ENCODE data around the gene CCNT2. TPM values are rescaled to one million over a fixed set of nuclear protein-coding genes. Genes with fewer than 3 reads are reported as not detected.
"Not testable (repeated sequence)": the region's sequence is repeated elsewhere in the genome, so short reads cannot be mapped to it uniquely, and the experiment has no call there.

CCNT2 gene
- total RNA-seq, 4 donors from 2014 or later, result 23.2 to 41.8 (median 34.5) TPM

DNA sequence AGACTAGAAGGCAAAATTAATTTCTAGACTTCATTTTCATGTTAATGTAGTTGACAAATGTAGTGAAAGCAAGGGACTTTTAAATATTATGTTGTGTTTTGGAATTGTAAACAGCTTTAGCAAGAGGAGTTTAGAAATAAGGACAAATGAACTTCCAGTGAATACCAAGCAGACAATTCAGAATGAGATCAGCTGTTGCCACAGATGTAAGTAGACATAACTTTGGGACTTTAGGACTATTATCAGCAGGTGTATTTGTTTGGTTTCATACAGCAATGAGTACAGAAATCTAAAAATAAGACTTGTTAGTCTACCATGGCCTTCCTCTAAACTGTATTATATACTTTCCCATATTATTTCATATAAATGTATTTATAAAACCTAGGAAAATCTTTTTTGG, 34.2 kb upstream of the CCNT2 start:
- no peak for ATAC-seq (ENCODE audit: low FRiP score)
- TF ChIP-seq, protein P1, sequence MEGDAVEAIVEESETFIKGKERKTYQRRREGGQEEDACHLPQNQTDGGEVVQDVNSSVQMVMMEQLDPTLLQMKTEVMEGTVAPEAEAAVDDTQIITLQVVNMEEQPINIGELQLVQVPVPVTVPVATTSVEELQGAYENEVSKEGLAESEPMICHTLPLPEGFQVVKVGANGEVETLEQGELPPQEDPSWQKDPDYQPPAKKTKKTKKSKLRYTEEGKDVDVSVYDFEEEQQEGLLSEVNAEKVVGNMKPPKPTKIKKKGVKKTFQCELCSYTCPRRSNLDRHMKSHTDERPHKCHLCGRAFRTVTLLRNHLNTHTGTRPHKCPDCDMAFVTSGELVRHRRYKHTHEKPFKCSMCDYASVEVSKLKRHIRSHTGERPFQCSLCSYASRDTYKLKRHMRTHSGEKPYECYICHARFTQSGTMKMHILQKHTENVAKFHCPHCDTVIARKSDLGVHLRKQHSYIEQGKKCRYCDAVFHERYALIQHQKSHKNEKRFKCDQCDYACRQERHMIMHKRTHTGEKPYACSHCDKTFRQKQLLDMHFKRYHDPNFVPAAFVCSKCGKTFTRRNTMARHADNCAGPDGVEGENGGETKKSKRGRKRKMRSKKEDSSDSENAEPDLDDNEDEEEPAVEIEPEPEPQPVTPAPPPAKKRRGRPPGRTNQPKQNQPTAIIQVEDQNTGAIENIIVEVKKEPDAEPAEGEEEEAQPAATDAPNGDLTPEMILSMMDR (IDR thresholded peaks at IDR 0.05), result no peak
- no peak for DNase-seq (ENCODE audit: low spot score)

DNA sequence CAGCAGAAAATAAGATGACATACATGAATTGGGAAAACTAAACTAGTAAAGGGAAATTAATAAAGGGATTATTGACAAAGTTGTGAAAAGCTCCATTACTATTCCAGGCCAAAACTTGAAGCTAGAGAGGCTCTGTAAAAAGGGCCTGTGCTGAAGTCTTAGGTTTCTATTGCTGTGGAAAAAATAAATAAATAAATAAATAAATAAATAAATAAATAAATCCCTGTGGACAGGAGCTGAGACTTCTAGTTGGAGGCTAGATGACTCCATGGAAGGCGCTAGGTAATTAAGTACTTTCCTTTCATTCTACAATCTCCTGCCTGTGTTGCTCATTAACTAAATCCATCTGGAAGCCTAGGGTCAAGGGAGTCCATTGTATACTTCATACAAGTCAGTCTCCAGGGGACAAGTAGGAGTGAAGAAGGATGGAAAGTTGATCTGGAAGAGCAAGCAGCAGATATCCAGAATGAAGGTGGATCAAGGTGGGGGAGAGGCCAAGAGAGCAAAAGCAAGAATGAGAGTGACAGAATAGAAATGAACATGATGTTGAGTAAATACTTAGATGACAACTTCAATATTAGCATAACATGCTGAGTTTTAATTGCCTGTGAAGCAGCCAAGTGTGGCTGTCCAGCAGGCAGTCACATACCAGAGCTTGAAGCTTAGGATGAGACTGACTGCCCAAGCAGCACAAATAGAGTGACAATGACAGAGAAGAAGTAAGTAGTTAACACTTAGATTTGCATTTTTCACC, 26.2 kb upstream of the CCNT2 start:
- ATAC-seq (ENCODE audit: low FRiP score) (no peak), DNase-seq (ENCODE audit: low spot score) (no peak)
- TF ChIP-seq, protein P1 (IDR thresholded peaks at IDR 0.05), result no peak

DNA sequence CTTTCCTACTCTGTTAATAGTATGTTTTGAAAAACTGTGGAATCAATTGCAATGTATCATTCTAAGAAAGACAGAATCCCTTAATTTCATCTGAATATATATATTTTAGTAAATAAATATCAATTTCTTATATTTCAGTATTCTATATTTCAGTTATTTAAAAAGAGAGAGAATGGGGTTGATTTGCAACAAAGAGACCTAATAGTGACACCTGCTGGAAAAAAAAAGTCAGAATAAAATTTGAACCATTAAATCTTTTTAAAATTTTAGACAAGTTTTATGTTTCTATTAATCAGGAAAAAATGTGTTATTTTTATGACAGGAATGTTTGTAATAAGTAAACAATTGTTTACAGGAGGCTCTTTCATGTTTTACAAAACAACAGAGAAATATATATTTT, 20.7 kb upstream of the CCNT2 start:
- DNase-seq (ENCODE audit: low spot score), result no peak
- TF ChIP-seq, protein P1 (IDR thresholded peaks at IDR 0.05), result no peak

DNA sequence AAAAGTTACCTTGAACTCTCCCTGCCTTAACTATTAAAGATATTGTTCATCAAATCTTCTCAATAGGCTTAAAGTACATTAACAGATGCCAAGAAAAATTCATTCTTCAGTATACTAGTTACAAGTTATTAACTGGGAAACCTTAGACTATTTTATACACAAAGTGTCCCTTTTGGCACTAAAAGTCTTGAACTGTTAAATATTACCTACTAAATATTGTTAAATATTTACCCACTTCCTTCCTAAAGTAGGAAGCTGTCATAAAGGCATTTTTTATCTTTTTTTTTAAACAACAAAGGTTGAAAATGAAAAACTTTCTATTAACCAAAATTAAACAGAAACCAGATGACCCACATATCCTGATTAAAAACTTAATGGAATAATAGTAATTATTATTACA, 19.4 kb upstream of the CCNT2 start:
- ATAC-seq (ENCODE audit: low FRiP score) (no peak), DNase-seq (ENCODE audit: low spot score) (no peak)
- TF ChIP-seq, protein P1 (IDR thresholded peaks at IDR 0.05), result no peak

More for the DNA sequence above, 20.7 kb upstream of the CCNT2 start:
- no peak for ATAC-seq (ENCODE audit: low FRiP score)

DNA sequence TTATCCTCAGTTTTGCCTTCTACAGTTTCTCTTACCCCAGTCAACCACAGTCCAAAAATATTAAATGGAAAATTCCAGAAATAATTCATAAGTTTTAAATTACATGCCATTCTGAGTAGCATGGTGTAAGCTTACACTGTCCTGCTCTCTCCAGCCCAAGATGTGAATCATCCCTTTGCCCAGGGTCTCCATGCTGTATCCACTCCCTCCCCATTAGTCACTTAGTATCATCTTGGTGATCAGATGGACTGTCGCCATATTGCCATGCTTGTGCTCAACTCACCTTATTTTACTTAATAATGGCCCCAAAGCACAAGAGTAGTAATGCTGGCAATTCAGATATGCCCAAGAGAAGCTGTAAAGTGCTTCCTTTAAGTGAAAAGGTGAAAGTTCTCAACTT, 18.5 kb upstream of the CCNT2 start:
- no peak for DNase-seq (ENCODE audit: low spot score)
- ATAC-seq (ENCODE audit: low FRiP score), result no peak
- TF ChIP-seq, protein P1 (IDR thresholded peaks at IDR 0.05), result no peak

DNA sequence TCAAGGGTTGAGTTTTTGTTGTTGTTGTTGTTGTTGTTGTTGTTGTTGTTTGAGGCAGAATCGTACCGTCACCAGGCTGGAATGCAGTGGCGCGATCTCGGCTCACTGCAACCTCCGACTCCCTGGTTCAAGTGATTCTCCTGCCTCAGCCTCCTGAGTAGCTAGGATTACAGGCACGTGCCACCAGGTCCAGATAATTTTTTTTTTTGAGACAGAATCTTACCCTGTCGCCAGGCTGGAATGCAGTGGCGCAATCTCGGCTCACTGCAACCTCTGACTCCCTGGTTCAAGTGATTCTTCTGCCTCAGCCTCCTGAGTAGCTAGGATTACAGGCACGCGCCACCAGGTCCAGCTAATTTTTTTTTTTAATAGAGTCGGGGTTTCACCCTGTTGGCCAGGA, 14.9 kb upstream of the CCNT2 start:
- DNase-seq (ENCODE audit: low spot score); ATAC-seq (ENCODE audit: low FRiP score): not testable (repeated sequence)

DNA sequence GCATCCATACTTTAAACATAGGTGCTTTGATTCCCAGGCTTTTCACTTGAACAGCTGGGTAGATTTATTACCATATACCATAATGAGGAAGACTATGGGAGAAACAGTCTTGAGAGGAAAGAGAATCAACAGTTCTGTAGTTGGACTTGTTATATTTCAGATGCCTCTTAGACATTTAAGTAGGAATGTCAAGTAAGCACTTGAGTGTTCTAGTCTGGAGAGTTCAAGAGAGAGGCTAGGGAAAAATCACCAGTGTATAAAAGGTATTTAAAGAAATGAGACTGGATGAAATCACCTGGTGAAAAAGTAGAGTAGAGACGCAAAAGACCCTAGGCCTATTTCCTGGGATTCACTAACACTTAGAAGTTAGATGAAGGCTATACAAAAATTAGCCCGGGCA, 13.5 kb upstream of the CCNT2 start:
- DNase-seq (ENCODE audit: low spot score), result no peak
- TF ChIP-seq, protein P1 (IDR thresholded peaks at IDR 0.05), result no peak
- ATAC-seq (ENCODE audit: low FRiP score), result no peak
